HepG2 (cell line): ENCODE measurements around the gene TNS1. TPM values are rescaled to one million over a fixed set of nuclear protein-coding genes. Genes with fewer than 3 reads are reported as not detected.

Experiments used
- ARID2 ChIP-seq: sonication (generic); formaldehyde crosslinking; IDR thresholded peaks from 2 replicates; pipeline ENCODE4 v1.8.1; 2022; ENCODE audit warnings: mild to moderate bottlenecking, missing genetic modification reagents, borderline replicate concordance
- FOXK1 ChIP-seq: sonication (generic); formaldehyde crosslinking; IDR thresholded peaks from 2 replicates; pipeline ENCODE4 v1.4.0; 2020; ENCODE audit warnings: low read depth, missing genetic modification reagents, borderline replicate concordance
- GFI1 ChIP-seq: sonication (generic); formaldehyde crosslinking; IDR thresholded peaks from 2 replicates; pipeline ENCODE4 v1.5.0; 2020; ENCODE audit warnings: missing genetic modification reagents, mild to moderate bottlenecking, borderline replicate concordance
- GTF2F1 ChIP-seq: fragments of 150-350 bp; IDR thresholded peaks from 2 replicates; pipeline ENCODE4 v1.6.1; 2014; ENCODE audit warnings: low read length
- NR0B2 ChIP-seq: sonication (generic); formaldehyde crosslinking; IDR thresholded peaks from 2 replicates; pipeline ENCODE4 v1.4.0; 2020; ENCODE audit warnings: mild to moderate bottlenecking, missing genetic modification reagents
- PHF8 ChIP-seq: sonication (generic); formaldehyde crosslinking; IDR thresholded peaks from 2 replicates; pipeline ENCODE4 v1.5.0; 2020; ENCODE audit warnings: missing genetic modification reagents
- PTBP1 ChIP-seq: fragments of 200-400 bp; formaldehyde crosslinking; IDR thresholded peaks from 2 replicates; pipeline ENCODE4 v1.6.1; 2018; ENCODE audit warnings: low read length, low read depth; ENCODE audit not compliant: poor library complexity, severe bottlenecking
- REST ChIP-seq, 2 experiments: IDR thresholded peaks; 2 replicates each; pipeline ENCODE4 v1.6.1; 2011 to 2012; ENCODE audit warnings: low read length in 2 of 2, borderline replicate concordance in 1 of 2, low read depth in 1 of 2, mild to moderate bottlenecking in 1 of 2, moderate library complexity in 1 of 2
- ZKSCAN1 ChIP-seq: fragments of 150-350 bp; IDR thresholded peaks from 2 replicates; pipeline ENCODE4 v1.6.1; 2014; ENCODE audit warnings: low read length
- ZNF629 ChIP-seq: sonication (generic); formaldehyde crosslinking; conservative IDR thresholded peaks from 2 replicates; pipeline ENCODE4 v1.5.0; 2020; ENCODE audit warnings: missing genetic modification reagents
- ZNF850 ChIP-seq: sonication (generic); formaldehyde crosslinking; conservative IDR thresholded peaks from 2 replicates; pipeline ENCODE4 v1.9.0; 2021; ENCODE audit warnings: mild to moderate bottlenecking, missing genetic modification reagents
- ZNF879 ChIP-seq: sonication (generic); formaldehyde crosslinking; IDR thresholded peaks from 2 replicates; pipeline ENCODE4 v1.8.1; 2023; ENCODE audit warnings: missing genetic modification reagents
- polyA plus RNA-seq, 8 experiments: library from polyadenylated mRNA; depleted of rRNA in 3 of 8; stranded (reverse) in 7 of 8; unstranded in 1 of 8; fragments of >200 nt; fragmentation: Illumina TruSeq in 4 of 8; extraction: Trizol in 4 of 8; gene quantifications; 2 replicates each; pipeline versions ENCODE4 v1.2.1 to v1.2.3, GENCODE V29; 2011 to 2016; ENCODE audit warnings: low read depth in 4 of 8, missing spikeins in 1 of 8, mixed read lengths in 1 of 8; ENCODE audit not compliant: insufficient read depth in 1 of 8
- total RNA-seq, 5 experiments: library from RNA; depleted of rRNA; stranded (reverse); fragments of >200 nt; fragmentation: Illumina TruSeq; extraction: Trizol; gene quantifications; 2 replicates each; pipeline ENCODE4 v1.2.3, GENCODE V29; 2016; ENCODE audit warnings: low read depth in 1 of 5
- TF ChIP-seq, protein P1 (sequence below): sonication (generic); formaldehyde crosslinking; IDR thresholded peaks from 2 replicates; pipeline ENCODE4 v1.5.0; 2020; ENCODE audit warnings: mild to moderate bottlenecking, missing genetic modification reagents
- TF ChIP-seq, protein P2 (sequence below): sonication (generic); formaldehyde crosslinking; IDR thresholded peaks from 2 replicates; pipeline ENCODE4 v1.4.0; 2020; ENCODE audit warnings: missing genetic modification reagents
- TF ChIP-seq, protein P3 (sequence below): sonication (generic); formaldehyde crosslinking; conservative IDR thresholded peaks from 2 replicates; pipeline ENCODE4 v1.4.0; 2020; ENCODE audit warnings: missing genetic modification reagents
- TF ChIP-seq, protein P4 (sequence below): sonication (generic); formaldehyde crosslinking; IDR thresholded peaks from 2 replicates; pipeline ENCODE4 v1.5.0; 2020; ENCODE audit warnings: mild to moderate bottlenecking, missing genetic modification reagents

Gene TNS1
- total and polyA plus RNA-seq, 2 of the 13 experiments (the other 11 are each of a cell fraction or from before 2014, with no cell fraction given), result 1.9 to 118 TPM

GRCh38 chr2:217785544-217786045 lies 217.2 kb downstream of the TNS1 start (continued):
- TF ChIP-seq NR0B2 (CRISPR knock-in tag) (no peak), ARID2 (CRISPR knock-in tag) (no peak), REST (IDR thresholded peaks at IDR 0.05; ENCODE audit: borderline replicate concordance in 1 of 2, low read depth in 1 of 2, low read length in 2 of 2) (no peak), ZNF850 (CRISPR knock-in tag) (no peak), FOXK1 (CRISPR knock-in tag) (no peak), PHF8 (CRISPR knock-in tag) (no peak), PTBP1 (no peak), GTF2F1 (no peak), ZKSCAN1 (0 out of 2 replicates have a peak, but pooled peaks have one; percentile 38), ZNF629 (CRISPR knock-in tag) (no peak), GFI1 (CRISPR knock-in tag) (no peak), ZNF879 (no peak)
- TF ChIP-seq, protein P1, sequence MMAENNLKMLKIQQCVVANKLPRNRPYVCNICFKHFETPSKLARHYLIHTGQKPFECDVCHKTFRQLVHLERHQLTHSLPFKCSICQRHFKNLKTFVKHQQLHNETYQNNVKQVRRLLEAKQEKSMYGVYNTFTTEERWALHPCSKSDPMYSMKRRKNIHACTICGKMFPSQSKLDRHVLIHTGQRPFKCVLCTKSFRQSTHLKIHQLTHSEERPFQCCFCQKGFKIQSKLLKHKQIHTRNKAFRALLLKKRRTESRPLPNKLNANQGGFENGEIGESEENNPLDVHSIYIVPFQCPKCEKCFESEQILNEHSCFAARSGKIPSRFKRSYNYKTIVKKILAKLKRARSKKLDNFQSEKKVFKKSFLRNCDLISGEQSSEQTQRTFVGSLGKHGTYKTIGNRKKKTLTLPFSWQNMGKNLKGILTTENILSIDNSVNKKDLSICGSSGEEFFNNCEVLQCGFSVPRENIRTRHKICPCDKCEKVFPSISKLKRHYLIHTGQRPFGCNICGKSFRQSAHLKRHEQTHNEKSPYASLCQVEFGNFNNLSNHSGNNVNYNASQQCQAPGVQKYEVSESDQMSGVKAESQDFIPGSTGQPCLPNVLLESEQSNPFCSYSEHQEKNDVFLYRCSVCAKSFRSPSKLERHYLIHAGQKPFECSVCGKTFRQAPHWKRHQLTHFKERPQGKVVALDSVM, result no peak
- TF ChIP-seq, protein P2, sequence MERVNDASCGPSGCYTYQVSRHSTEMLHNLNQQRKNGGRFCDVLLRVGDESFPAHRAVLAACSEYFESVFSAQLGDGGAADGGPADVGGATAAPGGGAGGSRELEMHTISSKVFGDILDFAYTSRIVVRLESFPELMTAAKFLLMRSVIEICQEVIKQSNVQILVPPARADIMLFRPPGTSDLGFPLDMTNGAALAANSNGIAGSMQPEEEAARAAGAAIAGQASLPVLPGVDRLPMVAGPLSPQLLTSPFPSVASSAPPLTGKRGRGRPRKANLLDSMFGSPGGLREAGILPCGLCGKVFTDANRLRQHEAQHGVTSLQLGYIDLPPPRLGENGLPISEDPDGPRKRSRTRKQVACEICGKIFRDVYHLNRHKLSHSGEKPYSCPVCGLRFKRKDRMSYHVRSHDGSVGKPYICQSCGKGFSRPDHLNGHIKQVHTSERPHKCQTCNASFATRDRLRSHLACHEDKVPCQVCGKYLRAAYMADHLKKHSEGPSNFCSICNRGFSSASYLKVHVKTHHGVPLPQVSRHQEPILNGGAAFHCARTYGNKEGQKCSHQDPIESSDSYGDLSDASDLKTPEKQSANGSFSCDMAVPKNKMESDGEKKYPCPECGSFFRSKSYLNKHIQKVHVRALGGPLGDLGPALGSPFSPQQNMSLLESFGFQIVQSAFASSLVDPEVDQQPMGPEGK (CRISPR knock-in tag), result no peak
- TF ChIP-seq, protein P3, sequence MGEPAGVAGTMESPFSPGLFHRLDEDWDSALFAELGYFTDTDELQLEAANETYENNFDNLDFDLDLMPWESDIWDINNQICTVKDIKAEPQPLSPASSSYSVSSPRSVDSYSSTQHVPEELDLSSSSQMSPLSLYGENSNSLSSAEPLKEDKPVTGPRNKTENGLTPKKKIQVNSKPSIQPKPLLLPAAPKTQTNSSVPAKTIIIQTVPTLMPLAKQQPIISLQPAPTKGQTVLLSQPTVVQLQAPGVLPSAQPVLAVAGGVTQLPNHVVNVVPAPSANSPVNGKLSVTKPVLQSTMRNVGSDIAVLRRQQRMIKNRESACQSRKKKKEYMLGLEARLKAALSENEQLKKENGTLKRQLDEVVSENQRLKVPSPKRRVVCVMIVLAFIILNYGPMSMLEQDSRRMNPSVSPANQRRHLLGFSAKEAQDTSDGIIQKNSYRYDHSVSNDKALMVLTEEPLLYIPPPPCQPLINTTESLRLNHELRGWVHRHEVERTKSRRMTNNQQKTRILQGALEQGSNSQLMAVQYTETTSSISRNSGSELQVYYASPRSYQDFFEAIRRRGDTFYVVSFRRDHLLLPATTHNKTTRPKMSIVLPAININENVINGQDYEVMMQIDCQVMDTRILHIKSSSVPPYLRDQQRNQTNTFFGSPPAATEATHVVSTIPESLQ (CRISPR knock-in tag), result 0 out of 2 replicates have a peak, but pooled peaks have one; percentile 58
- TF ChIP-seq, protein P4, sequence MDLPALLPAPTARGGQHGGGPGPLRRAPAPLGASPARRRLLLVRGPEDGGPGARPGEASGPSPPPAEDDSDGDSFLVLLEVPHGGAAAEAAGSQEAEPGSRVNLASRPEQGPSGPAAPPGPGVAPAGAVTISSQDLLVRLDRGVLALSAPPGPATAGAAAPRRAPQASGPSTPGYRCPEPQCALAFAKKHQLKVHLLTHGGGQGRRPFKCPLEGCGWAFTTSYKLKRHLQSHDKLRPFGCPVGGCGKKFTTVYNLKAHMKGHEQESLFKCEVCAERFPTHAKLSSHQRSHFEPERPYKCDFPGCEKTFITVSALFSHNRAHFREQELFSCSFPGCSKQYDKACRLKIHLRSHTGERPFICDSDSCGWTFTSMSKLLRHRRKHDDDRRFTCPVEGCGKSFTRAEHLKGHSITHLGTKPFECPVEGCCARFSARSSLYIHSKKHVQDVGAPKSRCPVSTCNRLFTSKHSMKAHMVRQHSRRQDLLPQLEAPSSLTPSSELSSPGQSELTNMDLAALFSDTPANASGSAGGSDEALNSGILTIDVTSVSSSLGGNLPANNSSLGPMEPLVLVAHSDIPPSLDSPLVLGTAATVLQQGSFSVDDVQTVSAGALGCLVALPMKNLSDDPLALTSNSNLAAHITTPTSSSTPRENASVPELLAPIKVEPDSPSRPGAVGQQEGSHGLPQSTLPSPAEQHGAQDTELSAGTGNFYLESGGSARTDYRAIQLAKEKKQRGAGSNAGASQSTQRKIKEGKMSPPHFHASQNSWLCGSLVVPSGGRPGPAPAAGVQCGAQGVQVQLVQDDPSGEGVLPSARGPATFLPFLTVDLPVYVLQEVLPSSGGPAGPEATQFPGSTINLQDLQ (CRISPR knock-in tag), result no peak
